Mesenchymal stem cell (in vitro differentiated cells and primary cell): ENCODE data around the gene CCDC47.

Experiments
- DNase-seq: peaks from one replicate; pipeline ENCODE4 v3.0.0-alpha.2; 2013
- H2AFZ ChIP-seq: one replicate; pipeline ENCODE4 v1.6.1; 2013; ENCODE audit warnings: low read depth, mild to moderate bottlenecking, control low read depth, inconsistent platforms, low read length, moderate library complexity
- H2AK5ac ChIP-seq: 2 replicates; pipeline ENCODE4 v1.6.1; 2013; ENCODE audit warnings: low read length, moderate library complexity, mild to moderate bottlenecking, inconsistent platforms; ENCODE audit not compliant: severe bottlenecking
- H2BK120ac ChIP-seq: one replicate; pipeline ENCODE4 v1.6.1; 2013; ENCODE audit warnings: low read depth, mild to moderate bottlenecking, inconsistent platforms, low read length, moderate library complexity
- H2BK12ac ChIP-seq, 2 experiments: one replicate each; pipeline ENCODE4 v1.6.1; 2013; ENCODE audit warnings: inconsistent platforms in 2 of 2, low read length in 2 of 2, mild to moderate bottlenecking in 2 of 2, moderate library complexity in 2 of 2, control low read depth in 1 of 2
- H2BK15ac ChIP-seq: one replicate; pipeline ENCODE4 v1.6.1; 2013; ENCODE audit warnings: mild to moderate bottlenecking, low read depth, inconsistent platforms; ENCODE audit not compliant: poor library complexity, severe bottlenecking
- H2BK5ac ChIP-seq: 2 replicates; pipeline ENCODE4 v1.6.1; 2013; ENCODE audit warnings: low read depth, mild to moderate bottlenecking, low read length, control low read depth, inconsistent platforms; ENCODE audit not compliant: poor library complexity, severe bottlenecking
- H3K14ac ChIP-seq, 2 experiments: one replicate each; pipeline ENCODE4 v1.6.1; 2013; ENCODE audit warnings: inconsistent platforms in 2 of 2, low read length in 2 of 2, control low read depth in 1 of 2, mild to moderate bottlenecking in 1 of 2, moderate library complexity in 1 of 2
- H3K18ac ChIP-seq, 2 experiments: one replicate each; pipeline ENCODE4 v1.6.1; 2013; ENCODE audit warnings: inconsistent platforms in 2 of 2, low read length in 2 of 2, control low read depth in 1 of 2, low read depth in 1 of 2, mild to moderate bottlenecking in 1 of 2
- H3K23ac ChIP-seq, 2 experiments: one replicate each; pipeline ENCODE4 v1.6.1; 2013; ENCODE audit warnings: inconsistent platforms in 2 of 2, low read length in 2 of 2, mild to moderate bottlenecking in 2 of 2, moderate library complexity in 2 of 2, control low read depth in 1 of 2
- H3K27ac ChIP-seq: 2 replicates; pipeline ENCODE4 v1.5.1; 2013; ENCODE audit warnings: mild to moderate bottlenecking, moderate library complexity, low read length, control low read depth, inconsistent platforms; ENCODE audit not compliant: poor library complexity, severe bottlenecking
- H3K27me3 ChIP-seq, 2 experiments: 2 replicates each; pipeline versions ENCODE4 v1.6.1 to v1.7.0; 2013; ENCODE audit warnings: low read length in 2 of 2, mild to moderate bottlenecking in 2 of 2, moderate library complexity in 2 of 2, control low read depth in 1 of 2, inconsistent platforms in 1 of 2; ENCODE audit not compliant: control insufficient read depth in 1 of 2, insufficient read depth in 1 of 2
- H3K36me3 ChIP-seq, 2 experiments: 2 replicates each; pipeline versions ENCODE4 v1.6.1 to v1.7.0; 2013; ENCODE audit warnings: low read length in 2 of 2, control low read depth in 1 of 2, inconsistent platforms in 1 of 2, low read depth in 1 of 2, mild to moderate bottlenecking in 1 of 2; ENCODE audit not compliant: insufficient read depth in 2 of 2, control insufficient read depth in 1 of 2
- H3K4ac ChIP-seq, 2 experiments: one replicate each; pipeline ENCODE4 v1.6.1; 2013; ENCODE audit warnings: inconsistent platforms in 2 of 2, low read length in 2 of 2, mild to moderate bottlenecking in 2 of 2, moderate library complexity in 2 of 2, control low read depth in 1 of 2, low read depth in 1 of 2
- H3K4me1 ChIP-seq: 2 replicates; pipeline ENCODE4 v1.6.1; 2013; ENCODE audit warnings: low read depth, low read length, control low read depth; ENCODE audit not compliant: control insufficient read depth, insufficient read depth
- H3K4me2 ChIP-seq: 2 replicates; pipeline ENCODE4 v1.6.1; 2013; ENCODE audit warnings: low read length, mild to moderate bottlenecking, inconsistent platforms; ENCODE audit not compliant: poor library complexity, severe bottlenecking
- H3K4me3 ChIP-seq, 2 experiments: 2 replicates each; pipeline versions ENCODE4 v1.5.1 to v1.7.0; 2013; ENCODE audit warnings: low read length in 2 of 2, mild to moderate bottlenecking in 2 of 2, control low read depth in 1 of 2, low read depth in 1 of 2; ENCODE audit not compliant: insufficient read depth in 1 of 2
- H3K79me1 ChIP-seq: replicated peaks from 2 replicates; pipeline ENCODE4 v1.6.1; 2013; ENCODE audit warnings: mild to moderate bottlenecking, control low read depth, low read length, inconsistent platforms; ENCODE audit not compliant: poor library complexity, severe bottlenecking
- H3K9ac ChIP-seq: 2 replicates; pipeline ENCODE4 v1.7.0; 2013; ENCODE audit warnings: mild to moderate bottlenecking, low read length, moderate library complexity
- H3K9me3 ChIP-seq: 2 replicates; pipeline ENCODE4 v1.7.0; 2013; ENCODE audit warnings: mild to moderate bottlenecking, low read length; ENCODE audit not compliant: control insufficient read depth
- H4K8ac ChIP-seq: one replicate; pipeline ENCODE4 v1.6.1; 2013; ENCODE audit warnings: inconsistent platforms, mild to moderate bottlenecking, low read length, moderate library complexity
- H4K91ac ChIP-seq: one replicate; pipeline ENCODE4 v1.6.1; 2013; ENCODE audit warnings: mild to moderate bottlenecking, low read length, inconsistent platforms
- WGBS: methylation state at CpG from one replicate; pipeline ENCODE4 v1.1.7; 2013; ENCODE audit warnings: mixed read lengths; 5-methylcytosine and 5-hydroxymethylcytosine counted together

CCDC47 gene

GRCh38 chr17:63766754-63767153, 6.6 kb downstream of the CCDC47 start:
- Histone ChIP-seq H3K79me1 (peaks cover 11% of the 10 kb centered on the region), H2BK15ac (no peak overlapping the region), H3K4me1 (peaks cover 2% of the 10 kb centered on the region), H3K4ac (no peak overlapping the region), H3K9me3 (no peaks in the 10 kb centered on the region), H2BK5ac (no peak overlapping the region), H3K23ac (no peak overlapping the region), H3K18ac (no peak overlapping the region), H4K8ac (no peak overlapping the region), H2AFZ (no peak overlapping the region), H3K4me2 (no peak overlapping the region), H4K91ac (no peak overlapping the region), H3K27ac (no peak overlapping the region), H3K4me3 (no peak overlapping the region), H2AK5ac (no peak overlapping the region), H3K14ac (no peak overlapping the region), H3K9ac (no peak overlapping the region), H3K36me3 (peaks cover 15 to 52% of the 10 kb centered on the region in 2 experiments), H2BK12ac (no peak overlapping the region), H2BK120ac (no peak overlapping the region), H3K27me3 (no peaks in the 10 kb centered on the region)
- no peak for DNase-seq

- Histone ChIP-seq H4K8ac (no peak overlapping the region), H3K79me1 (peaks cover 13% of the 10 kb centered on the region), H3K4me1 (no peaks in the 10 kb centered on the region), H3K9me3 (no peaks in the 10 kb centered on the region), H2AK5ac (no peak overlapping the region), H3K4me2 (no peak overlapping the region), H3K23ac (no peak overlapping the region), H3K27me3 (no peaks in the 10 kb centered on the region), H3K14ac (no peak overlapping the region), H2BK5ac (no peak overlapping the region), H2AFZ (no peak overlapping the region), H2BK12ac (no peak overlapping the region), H3K4me3 (no peak overlapping the region), H3K18ac (no peak overlapping the region), H2BK120ac (no peak overlapping the region), H4K91ac (no peak overlapping the region), H3K4ac (no peak overlapping the region), H3K27ac (no peak overlapping the region), H3K9ac (no peak overlapping the region), H2BK15ac (no peak overlapping the region), H3K36me3 (peaks cover 19 to 68% of the 10 kb centered on the region in 2 experiments)
- DNase-seq, result no peak
- WGBS, result 98% methylated on average over 3 of the region's 4 CpGs
These were observed 8.7 kb downstream of the CCDC47 start for GRCh38 chr17:63764716-63765115.

GRCh38 chr17:63762161-63763078, 11.0 kb downstream of the CCDC47 start:
- 94% methylated on average over 2 of the region's 5 CpGs for WGBS
- no peak overlapping the region for H3K23ac ChIP-seq

GRCh38 chr17:63760771-63761539, 12.4 kb downstream of the CCDC47 start:
- Histone ChIP-seq H3K79me1 (peaks cover 23% of the 10 kb centered on the region), H4K8ac (no peak overlapping the region), H3K4ac (no peak overlapping the region), H3K9ac (no peak overlapping the region), H3K23ac (no peak overlapping the region), H2BK120ac (no peak overlapping the region), H2BK5ac (no peak overlapping the region), H3K27ac (peak overlapping the region; percentile 3), H3K18ac (no peak overlapping the region), H3K14ac (no peak overlapping the region), H3K9me3 (no peaks in the 10 kb centered on the region), H2BK12ac (no peak overlapping the region), H3K4me3 (no peak overlapping the region), H3K27me3 (no peaks in the 10 kb centered on the region), H3K4me1 (no peaks in the 10 kb centered on the region), H2AK5ac (no peak overlapping the region), H3K4me2 (no peak overlapping the region), H2BK15ac (no peak overlapping the region), H2AFZ (no peak overlapping the region), H4K91ac (no peak overlapping the region), H3K36me3 (peaks cover 26 to 86% of the 10 kb centered on the region in 2 experiments)
- peak; percentile 20 for DNase-seq
- 86% methylated on average over 2 of the region's 10 CpGs for WGBS

More at GRCh38 chr17:63762161-63763078, 11.0 kb downstream of the CCDC47 start:
- Histone ChIP-seq H3K4me2 (no peak overlapping the region), H2BK120ac (no peak overlapping the region), H2BK12ac (no peak overlapping the region), H2BK15ac (no peak overlapping the region), H3K36me3 (peaks cover 22 to 77% of the 10 kb centered on the region in 2 experiments), H3K4me3 (no peak overlapping the region), H3K4me1 (no peaks in the 10 kb centered on the region), H3K27ac (peak overlapping the region; percentile 29), H4K8ac (no peak overlapping the region), H2AFZ (no peak overlapping the region), H3K9me3 (no peaks in the 10 kb centered on the region), H3K79me1 (peaks cover 19% of the 10 kb centered on the region), H3K14ac (no peak overlapping the region), H3K9ac (no peak overlapping the region), H2BK5ac (no peak overlapping the region), H2AK5ac (no peak overlapping the region), H3K18ac (no peak overlapping the region), H3K27me3 (no peaks in the 10 kb centered on the region), H4K91ac (no peak overlapping the region), H3K4ac (no peak overlapping the region)
- no peak for DNase-seq
